Measurements from ENCODE around the gene LDAH.

DNA sequence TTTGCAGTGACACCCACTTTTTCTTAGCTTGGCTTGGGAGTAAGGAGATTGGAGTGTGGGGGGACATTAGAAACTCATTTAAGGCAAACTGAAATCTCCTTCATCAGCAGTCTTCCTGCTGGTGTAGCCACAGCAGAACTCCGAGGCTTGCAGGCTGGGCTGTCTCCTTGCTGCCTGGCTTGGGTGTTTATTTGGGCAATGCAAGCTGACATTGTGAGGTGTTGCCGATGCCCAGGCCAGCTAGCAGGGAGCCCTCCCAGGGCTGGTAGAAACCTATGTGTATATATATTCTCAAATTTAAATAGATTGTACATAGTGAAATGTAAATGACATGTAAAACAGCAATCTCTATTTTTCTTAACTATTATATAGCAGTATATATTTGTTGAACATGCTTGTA, 144.1 kb downstream of the LDAH start:
- TF ChIP-seq CTCF (conservative IDR thresholded peaks at IDR 0.05; ENCODE audit: low read depth in 2 of 2) = no peak
- TF ChIP-seq CREB1 (CRISPR knock-in tag; IDR thresholded peaks at IDR 0.05; ENCODE audit: low read depth) = no peak
- no peak for TF ChIP-seq EZH2phosphoT487 (IDR thresholded peaks at IDR 0.05; ENCODE audit: unreplicated experiment)
- TF ChIP-seq, protein P1, sequence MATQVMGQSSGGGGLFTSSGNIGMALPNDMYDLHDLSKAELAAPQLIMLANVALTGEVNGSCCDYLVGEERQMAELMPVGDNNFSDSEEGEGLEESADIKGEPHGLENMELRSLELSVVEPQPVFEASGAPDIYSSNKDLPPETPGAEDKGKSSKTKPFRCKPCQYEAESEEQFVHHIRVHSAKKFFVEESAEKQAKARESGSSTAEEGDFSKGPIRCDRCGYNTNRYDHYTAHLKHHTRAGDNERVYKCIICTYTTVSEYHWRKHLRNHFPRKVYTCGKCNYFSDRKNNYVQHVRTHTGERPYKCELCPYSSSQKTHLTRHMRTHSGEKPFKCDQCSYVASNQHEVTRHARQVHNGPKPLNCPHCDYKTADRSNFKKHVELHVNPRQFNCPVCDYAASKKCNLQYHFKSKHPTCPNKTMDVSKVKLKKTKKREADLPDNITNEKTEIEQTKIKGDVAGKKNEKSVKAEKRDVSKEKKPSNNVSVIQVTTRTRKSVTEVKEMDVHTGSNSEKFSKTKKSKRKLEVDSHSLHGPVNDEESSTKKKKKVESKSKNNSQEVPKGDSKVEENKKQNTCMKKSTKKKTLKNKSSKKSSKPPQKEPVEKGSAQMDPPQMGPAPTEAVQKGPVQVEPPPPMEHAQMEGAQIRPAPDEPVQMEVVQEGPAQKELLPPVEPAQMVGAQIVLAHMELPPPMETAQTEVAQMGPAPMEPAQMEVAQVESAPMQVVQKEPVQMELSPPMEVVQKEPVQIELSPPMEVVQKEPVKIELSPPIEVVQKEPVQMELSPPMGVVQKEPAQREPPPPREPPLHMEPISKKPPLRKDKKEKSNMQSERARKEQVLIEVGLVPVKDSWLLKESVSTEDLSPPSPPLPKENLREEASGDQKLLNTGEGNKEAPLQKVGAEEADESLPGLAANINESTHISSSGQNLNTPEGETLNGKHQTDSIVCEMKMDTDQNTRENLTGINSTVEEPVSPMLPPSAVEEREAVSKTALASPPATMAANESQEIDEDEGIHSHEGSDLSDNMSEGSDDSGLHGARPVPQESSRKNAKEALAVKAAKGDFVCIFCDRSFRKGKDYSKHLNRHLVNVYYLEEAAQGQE (IDR thresholded peaks at IDR 0.05; ENCODE audit: unreplicated experiment) = no peak
- TF ChIP-seq STAT1 (IDR thresholded peaks at IDR 0.05; ENCODE audit: unreplicated experiment) = no peak
- TF ChIP-seq JUNB (IDR thresholded peaks at IDR 0.05; ENCODE audit: unreplicated experiment) = no peak
- no peak for TF ChIP-seq EZH2 (IDR thresholded peaks at IDR 0.05; ENCODE audit: low read depth, unreplicated experiment)
- TF ChIP-seq NANOG (IDR thresholded peaks at IDR 0.05; ENCODE audit: borderline replicate concordance) = no peak
- no peak for TF ChIP-seq POLR2AphosphoS5 (IDR thresholded peaks at IDR 0.05; ENCODE audit: low read depth)
- TF ChIP-seq ZNF114 (CRISPR knock-in tag; IDR thresholded peaks at IDR 0.05) = no peak
- TF ChIP-seq ZNF462 (CRISPR knock-in tag; IDR thresholded peaks at IDR 0.05) = no peak
- no peak for TF ChIP-seq ETS1 (IDR thresholded peaks at IDR 0.05)

Data from GM23338 (cell line).